Nephron (organoid): ENCODE data around the gene RNF13.
"Not testable (repeated sequence)": the region's sequence is repeated elsewhere in the genome, so short reads cannot be mapped to it uniquely, and the experiment has no call there.

Source experiments
- H3K27ac Mint-ChIP-seq, 3 experiments: 2 replicates each; pipeline ENCODE4 v1.8.0; 2020; ENCODE audit warnings: mixed read lengths in 3 of 3, mild to moderate bottlenecking in 2 of 3, moderate library complexity in 1 of 3
- H3K27me3 Mint-ChIP-seq: 2 replicates; pipeline ENCODE4 v1.8.0; 2021; ENCODE audit warnings: low read depth, mild to moderate bottlenecking, moderate library complexity, mixed read lengths
- H3K36me3 Mint-ChIP-seq: 2 replicates; pipeline ENCODE4 v1.8.0; 2020; ENCODE audit warnings: low read depth, mixed read lengths
- H3K4me1 Mint-ChIP-seq: 2 replicates; pipeline ENCODE4 v1.8.0; 2020; ENCODE audit warnings: mixed read lengths
- H3K4me3 Mint-ChIP-seq, 3 experiments: 2 replicates each; pipeline ENCODE4 v1.8.0; 2020; ENCODE audit warnings: mild to moderate bottlenecking in 3 of 3, mixed read lengths in 3 of 3, moderate library complexity in 2 of 3
- H3K9me3 Mint-ChIP-seq: 2 replicates; pipeline ENCODE4 v1.8.0; 2020; ENCODE audit warnings: mixed read lengths
- CTCF ChIP-seq, 3 experiments: fragments of 200-600 bp; sonication (generic); IDR thresholded peaks; one replicate each; pipeline ENCODE4 v1.5.0; 2021; ENCODE audit warnings: antibody characterized with exemption in 3 of 3; ENCODE audit not compliant: unreplicated experiment in 3 of 3

RNF13 gene

GRCh38 chr3:149941186-149941585, 128.2 kb downstream of the RNF13 start:
- H3K27ac Mint-ChIP-seq: no peak overlapping the region

GRCh38 chr3:149941946-149942345, 128.9 kb downstream of the RNF13 start:
- Mint-ChIP-seq H3K27me3 (no peaks in the 10 kb centered on the region), H3K9me3 (peaks cover 66% of the 10 kb centered on the region), H3K4me1 (no peaks in the 10 kb centered on the region), H3K27ac (no peak overlapping the region), H3K36me3 (peaks cover 90% of the 10 kb centered on the region), H3K4me3 (no peak overlapping the region)
- TF ChIP-seq CTCF (IDR thresholded peaks at IDR 0.05; ENCODE audit: unreplicated experiment in 3 of 3): no peak

More at GRCh38 chr3:149941186-149941585, 128.2 kb downstream of the RNF13 start:
- no peak overlapping the region for H3K4me3 Mint-ChIP-seq
- no peaks in the 10 kb centered on the region for H3K27me3 Mint-ChIP-seq
- peaks cover 65% of the 10 kb centered on the region for H3K9me3 Mint-ChIP-seq
- H3K4me1 Mint-ChIP-seq: no peaks in the 10 kb centered on the region
- peaks cover 90% of the 10 kb centered on the region for H3K36me3 Mint-ChIP-seq
- no peak for TF ChIP-seq CTCF (IDR thresholded peaks at IDR 0.05; ENCODE audit: unreplicated experiment in 3 of 3)

- Mint-ChIP-seq H3K27ac (no peak overlapping the region), H3K4me3 (no peak overlapping the region), H3K4me1 (no peaks in the 10 kb centered on the region), H3K9me3 (peaks cover 65% of the 10 kb centered on the region), H3K36me3 (peaks cover 90% of the 10 kb centered on the region), H3K27me3 (no peaks in the 10 kb centered on the region)
- TF ChIP-seq CTCF (IDR thresholded peaks at IDR 0.05; ENCODE audit: unreplicated experiment in 3 of 3): no peak
These were observed 129.4 kb downstream of the RNF13 start for GRCh38 chr3:149942409-149942808.

- H3K4me3 Mint-ChIP-seq: not testable (repeated sequence)
- H3K36me3 Mint-ChIP-seq: peaks cover 94% of the 10 kb centered on the region
These were observed 131.0 kb downstream of the RNF13 start for GRCh38 chr3:149943966-149944365.

GRCh38 chr3:149947231-149947630, 134.2 kb downstream of the RNF13 start:
- TF ChIP-seq CTCF (IDR thresholded peaks at IDR 0.05; ENCODE audit: unreplicated experiment in 3 of 3): no peak
- Mint-ChIP-seq H3K27me3 (no peaks in the 10 kb centered on the region), H3K36me3 (peaks cover 99% of the 10 kb centered on the region), H3K4me3 (no peak overlapping the region), H3K27ac (no peak overlapping the region), H3K9me3 (peaks cover 71% of the 10 kb centered on the region), H3K4me1 (no peaks in the 10 kb centered on the region)

More at GRCh38 chr3:149943966-149944365, 131.0 kb downstream of the RNF13 start:
- not testable (repeated sequence) for H3K27me3 Mint-ChIP-seq, H3K27ac Mint-ChIP-seq, H3K4me1 Mint-ChIP-seq
- H3K9me3 Mint-ChIP-seq: peaks cover 70% of the 10 kb centered on the region

GRCh38 chr3:149949181-149949580, 136.2 kb downstream of the RNF13 start:
- no peak overlapping the region for H3K4me3 Mint-ChIP-seq
- no peaks in the 10 kb centered on the region for H3K27me3 Mint-ChIP-seq
- peaks cover 90% of the 10 kb centered on the region for H3K36me3 Mint-ChIP-seq
- peaks cover 55% of the 10 kb centered on the region for H3K9me3 Mint-ChIP-seq
- H3K27ac Mint-ChIP-seq: no peak overlapping the region
- TF ChIP-seq CTCF (IDR thresholded peaks at IDR 0.05; ENCODE audit: unreplicated experiment in 3 of 3): no peak
- H3K4me1 Mint-ChIP-seq: no peaks in the 10 kb centered on the region
